SH-SY5Y (cell line): ENCODE results near the gene SERPINA3.

ENCODE experiments used
- GATA2 ChIP-seq: IDR thresholded peaks from 2 replicates; pipeline ENCODE4 v1.6.1; 2011; ENCODE audit warnings: mild to moderate bottlenecking, low read depth, low read length
- GATA3 ChIP-seq: IDR thresholded peaks from 2 replicates; pipeline ENCODE4 v1.6.1; 2011; ENCODE audit warnings: low read depth, mild to moderate bottlenecking, low read length, moderate library complexity

Gene SERPINA3

GRCh38 chr14:94646066-94646465 is 33.9 kb downstream of the SERPINA3 start:
- TF ChIP-seq GATA2 (no peak), GATA3 (no peak)

GRCh38 chr14:94646481-94646880 is 34.3 kb downstream of the SERPINA3 start:
- TF ChIP-seq GATA2 (no peak), GATA3 (no peak)

- no peak for TF ChIP-seq GATA3
- no peak for TF ChIP-seq GATA2
Measured at GRCh38 chr14:94648801-94649200, 36.6 kb downstream of the SERPINA3 start.

GRCh38 chr14:94649543-94650443 is 37.6 kb downstream of the SERPINA3 start:
- TF ChIP-seq GATA3 = no peak
- TF ChIP-seq GATA2 = no peak

- TF ChIP-seq GATA2 (no peak), GATA3 (no peak)
Measured at GRCh38 chr14:94650444-94650775, 38.2 kb downstream of the SERPINA3 start.

GRCh38 chr14:94650806-94651805 is 38.9 kb downstream of the SERPINA3 start:
- TF ChIP-seq GATA2 (no peak), GATA3 (no peak)

GRCh38 chr14:94653321-94653720 is 41.1 kb downstream of the SERPINA3 start:
- TF ChIP-seq GATA3 (no peak), GATA2 (no peak)

GRCh38 chr14:94654071-94654861 is 42.1 kb downstream of the SERPINA3 start:
- no peak for TF ChIP-seq GATA3
- no peak for TF ChIP-seq GATA2

GRCh38 chr14:94655169-94655710 is 43.0 kb downstream of the SERPINA3 start:
- no peak for TF ChIP-seq GATA2
- no peak for TF ChIP-seq GATA3

- TF ChIP-seq GATA2 (no peak), GATA3 (no peak)
Measured at GRCh38 chr14:94656043-94656442, 43.9 kb downstream of the SERPINA3 start.

GRCh38 chr14:94659256-94659655 is 47.1 kb downstream of the SERPINA3 start:
- TF ChIP-seq GATA2 (no peak), GATA3 (no peak)

- TF ChIP-seq GATA2 = no peak
- TF ChIP-seq GATA3 = no peak
Measured at GRCh38 chr14:94659901-94660300, 47.7 kb downstream of the SERPINA3 start.

- TF ChIP-seq GATA3 (no peak), GATA2 (no peak)
Measured at GRCh38 chr14:94660306-94660946, 48.2 kb downstream of the SERPINA3 start.
